Activated CD4-positive, CD25-positive, alpha-beta regulatory T cell treated with anti-CD3 and anti-CD28 coated beads, Interleukin-2, amount 50 U/mL, for 72 hours (primary cell): ENCODE results near the gene CCR1.
"Not testable (repeated sequence)": the region's sequence is repeated elsewhere in the genome, so short reads cannot be mapped to it uniquely, and the experiment has no call there.

Experiments used
- DNase-seq: peaks from one replicate; pipeline ENCODE4 v3.0.0; 2021

CCR1 gene

GRCh38 chr3:46209746-46210470 lies 1.8 kb upstream of the CCR1 start:
- no peak for DNase-seq

GRCh38 chr3:46209053-46209452 lies 940 bp upstream of the CCR1 start:
- DNase-seq: no peak

GRCh38 chr3:46207514-46207913 lies 599 bp downstream of the CCR1 start:
- not testable (repeated sequence) for DNase-seq

- no peak for DNase-seq
Observed at GRCh38 chr3:46206282-46207015, 1.7 kb downstream of the CCR1 start.

GRCh38 chr3:46205286-46205960 lies 2.7 kb downstream of the CCR1 start:
- DNase-seq: no peak

- DNase-seq: no peak
Observed at GRCh38 chr3:46203681-46204080, 4.4 kb downstream of the CCR1 start.

- DNase-seq: no peak
Observed at GRCh38 chr3:46202535-46202934, 5.6 kb downstream of the CCR1 start.

GRCh38 chr3:46200790-46201189 lies 7.3 kb downstream of the CCR1 start:
- no peak for DNase-seq

- no peak for DNase-seq
Observed at GRCh38 chr3:46200211-46200610, 7.9 kb downstream of the CCR1 start.

GRCh38 chr3:46196261-46196957 lies 11.7 kb downstream of the CCR1 start:
- DNase-seq: no peak

GRCh38 chr3:46194868-46195553 lies 13.1 kb downstream of the CCR1 start:
- DNase-seq: no peak

- DNase-seq: no peak
Observed at GRCh38 chr3:46193436-46193835, 14.7 kb downstream of the CCR1 start.

- DNase-seq: no peak
Observed at GRCh38 chr3:46192939-46193338, 15.2 kb downstream of the CCR1 start.

GRCh38 chr3:46191730-46192129 lies 16.4 kb downstream of the CCR1 start:
- no peak for DNase-seq

- no peak for DNase-seq
Observed at GRCh38 chr3:46188708-46189107, 19.4 kb downstream of the CCR1 start.

- no peak for DNase-seq
Observed at GRCh38 chr3:46187876-46188275, 20.2 kb downstream of the CCR1 start.

- DNase-seq: no peak
Observed at GRCh38 chr3:46187341-46187700, 20.8 kb downstream of the CCR1 start.

GRCh38 chr3:46186471-46187340 lies 21.4 kb downstream of the CCR1 start:
- no peak for DNase-seq

GRCh38 chr3:46184469-46184868 lies 23.6 kb downstream of the CCR1 start:
- DNase-seq: no peak

- DNase-seq: no peak
Observed at GRCh38 chr3:46183330-46183729, 24.8 kb downstream of the CCR1 start.

GRCh38 chr3:46168583-46169345 lies 39.3 kb downstream of the CCR1 start:
- no peak for DNase-seq
